T-helper 1 cell (primary cell): ENCODE measurements around the gene RPS19.
A peak's percentile ranks its signal among the peaks of the same experiment; 100 is the strongest.

ENCODE experiments used
- DNase-seq, 5 donors: peaks; one replicate each; pipeline ENCODE4 v3.0.0-alpha.2; 2012 to 2020
- total RNA-seq, 4 donors: gene quantifications; one replicate each; lab custom pipeline; 2026; lab: John Stamatoyannopoulos, UW

RPS19 gene
- 664 to 1,102 (median 788) reads per million in 4 donors for total RNA-seq

GRCh38 chr19:41859618-41860418 lies at the start of gene RPS19:
RPS19 (plus strand) TSS chr19:41860255; CDS start chr19:41860775, 520 bp downstream.
- peak; percentile 94 to 98 (median 96) for DNase-seq

GRCh38 chr19:41810301-41810700 lies 49.8 kb upstream of the RPS19 start:
- DNase-seq = no peak

GRCh38 chr19:41811036-41811435 lies 49.0 kb upstream of the RPS19 start:
- no peak for DNase-seq

- no peak for DNase-seq
Observed at GRCh38 chr19:41811981-41812380, 48.1 kb upstream of the RPS19 start.

GRCh38 chr19:41813911-41814310 lies 46.1 kb upstream of the RPS19 start:
- DNase-seq = no peak

- no peak for DNase-seq
Observed at GRCh38 chr19:41815301-41815700, 44.8 kb upstream of the RPS19 start.

GRCh38 chr19:41816761-41817160 lies 43.3 kb upstream of the RPS19 start:
- DNase-seq = no peak

- DNase-seq = peak in 3 of 5 donors; percentile 6 to 54 (median 27)
Observed at GRCh38 chr19:41821003-41821735, 38.9 kb upstream of the RPS19 start.

- no peak for DNase-seq
Observed at GRCh38 chr19:41837981-41838708, 21.9 kb upstream of the RPS19 start.

- no peak for DNase-seq
Observed at GRCh38 chr19:41839211-41839610, 20.8 kb upstream of the RPS19 start.

- DNase-seq = no peak
Observed at GRCh38 chr19:41843371-41843770, 16.7 kb upstream of the RPS19 start.

- DNase-seq = no peak
Observed at GRCh38 chr19:41844601-41845000, 15.5 kb upstream of the RPS19 start, which contains the start of gene LYPD4. LYPD4 (minus strand) TSS chr19:41844683; CDS start chr19:41839285, 5,398 bp downstream.

GRCh38 chr19:41845001-41845050 lies 15.2 kb upstream of the RPS19 start, which contains the start of gene DMRTC2:
DMRTC2 (plus strand) TSS chr19:41845042; CDS start chr19:41847429, 2,387 bp downstream.
- no peak for DNase-seq

GRCh38 chr19:41845051-41845590 lies 14.9 kb upstream of the RPS19 start:
- DNase-seq = no peak

- no peak for DNase-seq
Observed at GRCh38 chr19:41847351-41848105, 12.5 kb upstream of the RPS19 start.

GRCh38 chr19:41848666-41849065 lies 11.4 kb upstream of the RPS19 start:
- no peak for DNase-seq

GRCh38 chr19:41849067-41849466 lies 11.0 kb upstream of the RPS19 start:
- DNase-seq = no peak

- DNase-seq = no peak
Observed at GRCh38 chr19:41850381-41850780, 9.7 kb upstream of the RPS19 start.

GRCh38 chr19:41851456-41851855 lies 8.6 kb upstream of the RPS19 start:
- DNase-seq = no peak

GRCh38 chr19:41853344-41853743 lies 6.7 kb upstream of the RPS19 start:
- DNase-seq = no peak

GRCh38 chr19:41853768-41854167 lies 6.3 kb upstream of the RPS19 start:
- no peak for DNase-seq

GRCh38 chr19:41859213-41859617 lies 840 bp upstream of the RPS19 start:
- no peak for DNase-seq
